ENCODE data around the gene TSNAX.

Gene TSNAX

DNA sequence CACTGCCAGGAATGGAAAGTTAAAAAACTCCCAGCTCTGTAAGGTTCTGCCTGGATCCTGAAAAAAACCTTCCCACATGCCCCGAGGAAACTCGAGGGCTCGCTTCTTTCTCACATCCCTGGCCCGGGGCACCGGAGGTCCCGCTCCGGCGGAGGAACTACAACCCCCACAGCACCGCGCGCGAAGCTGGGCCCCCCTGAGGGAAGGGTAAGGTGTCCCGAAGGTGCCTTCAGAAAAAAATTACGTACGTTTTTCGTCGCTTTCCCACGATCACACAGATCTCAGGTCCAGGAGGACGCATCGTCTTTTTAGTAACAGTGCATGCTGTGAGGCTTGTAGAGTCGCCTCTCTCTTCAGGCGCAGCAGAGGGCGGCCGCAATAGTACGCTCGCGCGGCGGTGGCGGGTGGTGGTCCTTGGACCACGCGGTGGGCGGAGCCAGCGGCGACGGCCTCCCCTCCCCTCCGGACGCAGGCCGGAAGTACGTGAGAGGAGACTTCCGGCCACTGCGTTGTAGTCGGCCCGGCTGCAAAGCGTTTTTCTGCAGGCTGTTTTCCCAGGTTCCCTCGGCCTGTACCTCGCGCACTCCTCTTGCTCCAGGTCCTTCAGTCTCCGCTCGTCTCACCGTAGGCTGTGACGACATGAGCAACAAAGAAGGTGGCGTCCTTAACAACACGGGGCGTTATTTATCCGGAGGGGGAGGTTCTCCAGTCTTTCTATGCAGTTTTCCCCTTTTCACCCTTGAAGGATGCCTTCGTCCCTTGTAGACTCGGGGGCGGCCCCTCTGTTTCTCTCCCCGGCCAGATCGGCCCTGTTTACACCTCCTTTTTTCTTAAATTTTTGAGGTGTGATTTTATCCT lies at the start of gene TSNAX:
Gene TSNAX, plus strand, starts transcription at position 498 of the 858 bp plus-strand sequence. Its CDS starts 142 bp downstream, at position 640.
- peak; percentile 97 for DNase-seq
- peak within 1 kb of the TSS; percentile 78 for H3K27ac ChIP-seq (ENCODE audit: low read length)
- peak within 1 kb of the TSS; percentile 84 for H3K9ac ChIP-seq (ENCODE audit: low read length)
- peak within 1 kb of the TSS; percentile 90 for H2AFZ ChIP-seq (ENCODE audit: low read length)
- H3K4me1 ChIP-seq (ENCODE audit: low read length), result peaks cover 23% of the 10 kb centered on the region
- H3K9me2 ChIP-seq (replicated peaks; ENCODE audit: insufficient read depth, low read length), result no peaks in the 10 kb centered on the region
- peaks cover 31% of the 10 kb centered on the region for H3K79me2 ChIP-seq (ENCODE audit: low read length)
- H3F3A ChIP-seq (ENCODE audit: insufficient read depth, low read length), result peaks cover 9% of the 10 kb centered on the region; the same call in 1 of the 2 replicates
- H3K4me3 ChIP-seq (ENCODE audit: low read length), result peak within 1 kb of the TSS; percentile 72
- H3K36me3 ChIP-seq (replicated peaks; ENCODE audit: insufficient read depth, low read length), result 0 out of 2 replicates have a peak, but pooled peaks cover 4% of the 10 kb centered on the region
- H3K27me3 ChIP-seq (replicated peaks; ENCODE audit: insufficient read depth, low read length), result no peaks in the 10 kb centered on the region
- no peak for TF ChIP-seq EZH2 (optimal IDR thresholded peaks at IDR 0.05; ENCODE audit: low read depth, low read length)
- no peak for TF ChIP-seq EZH2phosphoT487 (IDR thresholded peaks at IDR 0.05; ENCODE audit: low read length)
- TF ChIP-seq CTCF (IDR thresholded peaks at IDR 0.05; ENCODE audit: low read length), result no peak
- no peaks in the 10 kb centered on the region for H4K20me1 ChIP-seq (ENCODE audit: insufficient read depth, low read length)
- H3K4me2 ChIP-seq (ENCODE audit: low read depth, low read length), result peak within 1 kb of the TSS; percentile 91
- no peaks in the 10 kb centered on the region for H3K9me3 ChIP-seq (replicated peaks; ENCODE audit: insufficient read depth, low read length)

DNA sequence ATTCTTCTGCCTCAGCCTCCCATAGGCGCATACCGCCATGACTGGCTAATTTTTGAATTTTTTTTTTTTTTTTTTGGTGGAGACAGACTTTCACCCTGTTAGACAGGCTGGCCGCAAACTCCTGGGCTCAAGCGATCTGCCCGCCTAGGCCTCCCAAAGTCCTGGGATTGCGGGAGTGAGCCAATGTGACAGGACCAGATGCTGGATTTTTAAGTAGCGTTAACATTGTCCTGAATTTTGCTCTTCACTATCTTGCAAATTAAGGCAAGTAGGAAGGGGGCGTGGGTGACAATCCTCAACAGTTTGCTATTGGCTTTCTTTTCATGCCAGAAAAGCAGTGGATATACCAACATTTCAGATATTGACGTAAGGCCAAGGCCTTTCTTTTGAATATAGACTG lies 49.7 kb upstream of the TSNAX start:
- Histone ChIP-seq H3K36me3 (replicated peaks; ENCODE audit: insufficient read depth, low read length) (no peaks in the 10 kb centered on the region), H3K9me3 (replicated peaks; ENCODE audit: insufficient read depth, low read length) (no peaks in the 10 kb centered on the region), H3K27ac (ENCODE audit: low read length) (no peak overlapping the region), H3K27me3 (replicated peaks; ENCODE audit: insufficient read depth, low read length) (no peaks in the 10 kb centered on the region), H3F3A (ENCODE audit: insufficient read depth, low read length) (no peaks in the 10 kb centered on the region), H3K9me2 (replicated peaks; ENCODE audit: insufficient read depth, low read length) (no peaks in the 10 kb centered on the region), H3K4me3 (ENCODE audit: low read length) (no peak overlapping the region), H3K79me2 (ENCODE audit: low read length) (no peaks in the 10 kb centered on the region), H3K4me2 (ENCODE audit: low read depth, low read length) (no peak overlapping the region), H4K20me1 (ENCODE audit: insufficient read depth, low read length) (no peaks in the 10 kb centered on the region), H3K4me1 (ENCODE audit: low read length) (no peaks in the 10 kb centered on the region), H3K9ac (ENCODE audit: low read length) (no peak overlapping the region), H2AFZ (ENCODE audit: low read length) (no peak overlapping the region)
- no peak for TF ChIP-seq EZH2 (optimal IDR thresholded peaks at IDR 0.05; ENCODE audit: low read depth, low read length)
- no peak for TF ChIP-seq CTCF (IDR thresholded peaks at IDR 0.05; ENCODE audit: low read length)
- no peak for TF ChIP-seq EZH2phosphoT487 (IDR thresholded peaks at IDR 0.05; ENCODE audit: low read length)
- no peak for DNase-seq

DNA sequence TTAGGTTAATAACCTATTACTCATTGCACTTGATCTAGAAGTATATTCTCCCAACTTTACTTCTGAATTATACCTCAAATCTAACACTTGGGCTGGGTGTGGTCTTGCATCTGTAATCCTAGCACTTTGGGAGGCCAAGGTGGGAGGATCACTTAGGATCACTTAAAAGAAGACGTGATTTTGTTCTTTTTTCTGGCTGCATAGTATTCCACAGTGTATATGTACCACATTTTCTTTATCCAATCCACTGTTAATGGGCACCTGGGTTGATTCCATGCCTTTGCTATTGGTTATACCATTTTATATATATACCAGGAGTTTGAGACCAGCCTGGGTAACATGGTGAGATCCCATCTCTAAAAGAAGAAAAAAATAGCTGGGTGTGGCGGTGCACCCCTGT lies 48.5 kb upstream of the TSNAX start:
- no peaks in the 10 kb centered on the region for H3K79me2 ChIP-seq (ENCODE audit: low read length)
- no peak overlapping the region for H3K4me3 ChIP-seq (ENCODE audit: low read length)
- H3K9ac ChIP-seq (ENCODE audit: low read length), result no peak overlapping the region
- no peaks in the 10 kb centered on the region for H3K9me3 ChIP-seq (replicated peaks; ENCODE audit: insufficient read depth, low read length)
- no peaks in the 10 kb centered on the region for H3K4me1 ChIP-seq (ENCODE audit: low read length)
- H4K20me1 ChIP-seq (ENCODE audit: insufficient read depth, low read length), result no peaks in the 10 kb centered on the region
- H3K36me3 ChIP-seq (replicated peaks; ENCODE audit: insufficient read depth, low read length), result no peaks in the 10 kb centered on the region
- no peaks in the 10 kb centered on the region for H3F3A ChIP-seq (ENCODE audit: insufficient read depth, low read length)
- H3K9me2 ChIP-seq (replicated peaks; ENCODE audit: insufficient read depth, low read length), result no peaks in the 10 kb centered on the region
- H2AFZ ChIP-seq (ENCODE audit: low read length), result no peak overlapping the region
- H3K27me3 ChIP-seq (replicated peaks; ENCODE audit: insufficient read depth, low read length), result no peaks in the 10 kb centered on the region
- no peak overlapping the region for H3K27ac ChIP-seq (ENCODE audit: low read length)
- no peak overlapping the region for H3K4me2 ChIP-seq (ENCODE audit: low read depth, low read length)
- TF ChIP-seq EZH2 (optimal IDR thresholded peaks at IDR 0.05; ENCODE audit: low read depth, low read length) (no peak), CTCF (IDR thresholded peaks at IDR 0.05; ENCODE audit: low read length) (no peak), EZH2phosphoT487 (IDR thresholded peaks at IDR 0.05; ENCODE audit: low read length) (no peak)
- DNase-seq, result no peak

Measured in MM.1S (cell line).